Gastroesophageal sphincter (tissue), 4 donors: Measurements from ENCODE around the gene OLFM4. TPM values are rescaled to one million over a fixed set of nuclear protein-coding genes. Genes with fewer than 3 reads are reported as not detected.

Source experiments
- ATAC-seq: fragments of 150-250 bp; one replicate; pipeline ENCODE4 v1.9.1; 2016; ENCODE audit warnings: mild to moderate bottlenecking, moderate library complexity
- H3K27ac ChIP-seq, 4 donors: fragments of 200-600 bp; sonication (generic) in 3 of 4; 1 replicate in 3 of 4; 2 replicates in 1 of 4; pipeline ENCODE4 v1.5.1; 2016 to 2019
- H3K27me3 ChIP-seq: fragments of 200-600 bp; sonication (generic); one replicate; pipeline ENCODE4 v1.5.1; 2019
- H3K36me3 ChIP-seq, 2 donors: fragments of 200-600 bp; sonication (generic); one replicate each; pipeline ENCODE4 v1.5.1; 2019; ENCODE audit warnings: control low read depth in 1 of 2
- H3K4me1 ChIP-seq, 3 donors: fragments of 200-600 bp; sonication (generic); 1 replicate in 2 of 3; 2 replicates in 1 of 3; pipeline ENCODE4 v1.5.1; 2016 to 2019; ENCODE audit warnings: control low read depth in 2 of 3
- H3K4me3 ChIP-seq, 2 donors: fragments of 200-600 bp; sonication (generic); one replicate each; pipeline ENCODE4 v1.5.1; 2019; ENCODE audit warnings: mild to moderate bottlenecking in 1 of 2, moderate library complexity in 1 of 2
- H3K9me3 ChIP-seq, 3 donors: fragments of 200-600 bp; sonication (generic); one replicate each; pipeline ENCODE4 v1.5.1; 2017 to 2019; ENCODE audit warnings: control low read depth in 2 of 3
- CTCF ChIP-seq, 4 experiments: fragments of 200-600 bp in 2 of 4; fragments of 450-650 bp in 2 of 4; sonication (generic) in 1 of 4; IDR thresholded peaks; one replicate each; pipeline ENCODE4 v1.5.1; 2017 to 2019; ENCODE audit warnings: antibody characterized with exemption in 4 of 4, mild to moderate bottlenecking in 2 of 4, moderate library complexity in 2 of 4
- EP300 ChIP-seq: sonication (generic); formaldehyde crosslinking; IDR thresholded peaks from one replicate; pipeline ENCODE4 v1.6.1; 2017; ENCODE audit warnings: antibody characterized with exemption, mild to moderate bottlenecking
- POLR2A ChIP-seq, 2 donors: fragments of 450-650 bp; IDR thresholded peaks; one replicate each; pipeline ENCODE4 v1.6.1; 2017; ENCODE audit warnings: antibody characterized with exemption in 2 of 2, mild to moderate bottlenecking in 2 of 2, moderate library complexity in 1 of 2
- POLR2AphosphoS5 ChIP-seq: sonication (generic); formaldehyde crosslinking; IDR thresholded peaks from one replicate; pipeline ENCODE4 v1.6.1; 2017; ENCODE audit warnings: antibody characterized with exemption
- WGBS, 2 donors: methylation state at CpG; one replicate each; pipeline ENCODE4 v1.1.5; 2018; ENCODE audit warnings: low coverage in 1 of 2; 5-methylcytosine and 5-hydroxymethylcytosine counted together
- total RNA-seq, 4 donors: library from RNA; depleted of rRNA; stranded (reverse); fragments of >200 nt; gene quantifications; one replicate each; pipeline ENCODE4 v1.1.0, GENCODE V29; 2016

Gene OLFM4
- total RNA-seq, 4 donors from 2014 or later = 0.13 to 0.82 TPM; not detected in 2

GRCh38 chr13:53050151-53050550 is 21.5 kb downstream of the OLFM4 start:
- no peak overlapping the region for H3K4me3 ChIP-seq
- 86 to 96% methylated on average over 7 of the region's 7 CpGs for WGBS, 2 donors

DNA sequence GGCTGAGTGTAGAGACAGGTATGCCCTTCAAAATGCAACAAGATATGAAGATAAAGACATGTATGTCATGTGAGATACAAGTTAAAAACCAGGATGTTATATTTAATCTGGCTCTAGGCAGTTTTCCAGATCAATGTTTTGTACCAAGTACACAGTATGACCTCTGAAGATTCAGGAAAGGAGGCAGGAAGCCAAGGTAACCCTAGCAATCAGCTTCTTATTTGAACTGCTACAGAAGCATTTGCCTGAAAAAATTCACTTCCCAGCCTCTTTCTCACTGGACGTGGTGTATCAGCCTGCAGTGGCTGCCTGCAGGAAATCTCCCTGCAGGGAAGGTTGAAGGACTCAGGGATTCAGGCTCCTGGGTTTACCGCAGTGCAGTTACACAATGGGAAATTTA is 24.1 kb downstream of the OLFM4 start:
- Histone ChIP-seq H3K4me1 (no peaks in the 10 kb centered on the region), H3K27me3 (no peaks in the 10 kb centered on the region), H3K27ac (no peak overlapping the region), H3K36me3 (no peaks in the 10 kb centered on the region), H3K9me3 (no peaks in the 10 kb centered on the region), H3K4me3 (no peak overlapping the region)
- WGBS, 2 donors = 18% methylated on average over 2 of the region's 2 CpGs; no CpG with 5 or more reads in 1 of the 2 donors
- ATAC-seq = no peak
- TF ChIP-seq POLR2A (IDR thresholded peaks at IDR 0.05) (no peak), EP300 (no peak), POLR2AphosphoS5 (no peak), CTCF (IDR thresholded peaks at IDR 0.05) (no peak)

More at GRCh38 chr13:53050151-53050550, 21.5 kb downstream of the OLFM4 start:
- Histone ChIP-seq H3K27me3 (no peaks in the 10 kb centered on the region), H3K9me3 (no peaks in the 10 kb centered on the region), H3K36me3 (no peaks in the 10 kb centered on the region), H3K27ac (no peak overlapping the region), H3K4me1 (peaks cover 0 to 7% (median 0%) of the 10 kb centered on the region in 3 donors)
- TF ChIP-seq CTCF (IDR thresholded peaks at IDR 0.05) (no peak), POLR2A (IDR thresholded peaks at IDR 0.05) (no peak), EP300 (no peak), POLR2AphosphoS5 (no peak)
- ATAC-seq = no peak

- Histone ChIP-seq H3K9me3 (no peaks in the 10 kb centered on the region), H3K27ac (no peak overlapping the region), H3K36me3 (no peaks in the 10 kb centered on the region), H3K27me3 (peaks cover 4% of the 10 kb centered on the region), H3K4me3 (no peak overlapping the region), H3K4me1 (no peaks in the 10 kb centered on the region)
- ATAC-seq = no peak
- 60 to 78% methylated on average over 2 to 4 of the region's 4 CpGs for WGBS, 2 donors
- TF ChIP-seq POLR2AphosphoS5 (no peak), EP300 (no peak), CTCF (IDR thresholded peaks at IDR 0.05) (no peak), POLR2A (IDR thresholded peaks at IDR 0.05) (no peak)
These were observed 26.0 kb downstream of the OLFM4 start for GRCh38 chr13:53054569-53054968.

- no peak for ATAC-seq
These were observed 29.6 kb downstream of the OLFM4 start for GRCh38 chr13:53058065-53058679.

More at GRCh38 chr13:53058065-53058679, 29.6 kb downstream of the OLFM4 start:
- Histone ChIP-seq H3K27me3 (peaks cover 9% of the 10 kb centered on the region), H3K4me3 (no peak overlapping the region), H3K27ac (no peak overlapping the region), H3K36me3 (no peaks in the 10 kb centered on the region), H3K9me3 (no peaks in the 10 kb centered on the region), H3K4me1 (no peaks in the 10 kb centered on the region)
- WGBS, 2 donors = 50 to 100% methylated on average over 1 to 3 of the region's 3 CpGs
- TF ChIP-seq EP300 = no peak
- TF ChIP-seq POLR2AphosphoS5 = no peak
- TF ChIP-seq CTCF (IDR thresholded peaks at IDR 0.05) = no peak
- TF ChIP-seq POLR2A (IDR thresholded peaks at IDR 0.05) = no peak
